A549 (cell line): ENCODE data around the gene MYO1E.

Source experiments
- CHD2 ChIP-seq: fragments of 150-350 bp; IDR thresholded peaks from 2 replicates; pipeline ENCODE4 v1.6.1; 2014; ENCODE audit warnings: low read length; ENCODE audit not compliant: partially characterized antibody
- CTCF ChIP-seq: fragments of >200 bp; sonication (Bioruptor Twin); formaldehyde crosslinking; IDR thresholded peaks from 3 replicates; pipeline ENCODE4 v1.5.1; 2016
- EHMT2 ChIP-seq: fragments of 200-600 bp; sonication (generic); IDR thresholded peaks from 2 replicates; pipeline ENCODE4 v1.6.1; 2016; ENCODE audit warnings: antibody characterized with exemption, low read depth, mild to moderate bottlenecking, moderate library complexity
- EP300 ChIP-seq, 2 experiments: fragments of >200 bp; sonication (Bioruptor Twin); formaldehyde crosslinking; IDR thresholded peaks; 2 replicates in 1 of 2; 3 replicates in 1 of 2; pipeline ENCODE4 v1.6.1; 2016 to 2017
- GATA3 ChIP-seq: IDR thresholded peaks from 2 replicates; pipeline ENCODE4 v1.6.1; 2012; ENCODE audit warnings: borderline replicate concordance
- POLR2A ChIP-seq: IDR thresholded peaks from 2 replicates; pipeline ENCODE4 v1.6.1; 2012; ENCODE audit warnings: mild to moderate bottlenecking, low read length
- RFX5 ChIP-seq: fragments of 450-650 bp; IDR thresholded peaks from 2 replicates; pipeline ENCODE4 v1.7.1; 2014; ENCODE audit warnings: antibody characterized with exemption, mild to moderate bottlenecking, moderate library complexity
- SREBF2 ChIP-seq: fragments of 450-650 bp; IDR thresholded peaks from 2 replicates; pipeline ENCODE4 v1.6.1; 2014; ENCODE audit warnings: mild to moderate bottlenecking, moderate library complexity

- TF ChIP-seq CTCF (no peak), CHD2 (no peak), EHMT2 (no peak), RFX5 (no peak), GATA3 (no peak), POLR2A (no peak), EP300 (IDR thresholded peaks at IDR 0.05) (no peak), SREBF2 (no peak)
Measured at GRCh38 chr15:59326856-59327255, 45.8 kb downstream of the MYO1E start.
